Epidermal melanocyte (primary cell): ENCODE measurements around the gene MAN1B1.

Source experiments
- DNase-seq: peaks from one replicate; pipeline ENCODE4 v3.0.0; 2011; ENCODE audit warnings: low spot score; ENCODE audit not compliant: insufficient read length

MAN1B1 gene

DNA sequence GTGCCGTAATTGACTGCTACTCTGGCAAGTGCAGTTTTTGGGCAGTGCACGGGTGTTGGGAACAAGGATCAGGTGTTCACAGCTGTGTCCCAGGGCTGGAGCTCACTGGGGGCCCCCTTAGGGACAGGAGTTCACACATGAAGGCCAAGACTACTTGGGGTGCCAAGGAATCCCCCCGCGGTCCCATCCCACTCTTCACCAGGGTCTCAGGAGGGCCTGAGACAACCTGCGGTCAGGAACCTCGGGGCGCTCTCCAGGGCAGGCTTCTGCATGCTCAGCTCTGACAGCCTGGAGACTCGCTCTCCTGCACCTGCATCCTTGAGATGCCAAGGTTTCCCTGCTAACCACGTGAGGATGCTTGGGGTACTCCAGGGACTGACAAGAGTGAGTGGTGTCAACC, 2.3 kb upstream of the MAN1B1 start:
- no peak for DNase-seq

DNA sequence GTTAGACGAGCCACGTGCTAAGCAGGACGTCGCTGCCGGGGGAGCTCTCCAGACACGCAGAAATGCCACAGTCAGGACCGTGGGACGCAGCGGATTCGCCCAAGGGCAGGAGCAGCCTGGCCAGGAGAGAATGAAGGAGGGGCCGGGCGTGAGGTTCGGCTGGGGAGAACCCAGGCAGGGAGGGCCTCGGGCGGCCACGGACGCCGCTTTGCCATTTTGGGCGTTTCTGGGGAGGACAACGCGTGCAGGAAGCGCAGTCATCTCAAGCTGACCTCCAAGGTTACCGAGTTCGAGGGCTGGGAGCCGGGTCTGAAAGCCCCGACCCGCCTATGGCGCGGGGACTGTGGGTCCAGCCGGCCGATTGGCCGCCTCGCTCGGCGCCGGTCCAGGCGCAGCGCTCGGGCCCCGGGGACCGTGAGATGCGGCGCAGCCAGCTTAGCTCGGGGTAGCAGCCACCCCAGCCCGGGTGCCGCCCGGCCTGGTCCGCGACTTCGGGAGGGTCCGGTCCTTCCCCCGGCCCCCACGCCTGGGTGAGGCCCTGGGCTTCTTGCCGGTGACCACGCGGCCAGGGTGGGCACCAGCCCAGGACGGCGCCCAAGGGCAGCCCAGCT, 760 bp upstream of the MAN1B1 start:
- DNase-seq: no peak

DNA sequence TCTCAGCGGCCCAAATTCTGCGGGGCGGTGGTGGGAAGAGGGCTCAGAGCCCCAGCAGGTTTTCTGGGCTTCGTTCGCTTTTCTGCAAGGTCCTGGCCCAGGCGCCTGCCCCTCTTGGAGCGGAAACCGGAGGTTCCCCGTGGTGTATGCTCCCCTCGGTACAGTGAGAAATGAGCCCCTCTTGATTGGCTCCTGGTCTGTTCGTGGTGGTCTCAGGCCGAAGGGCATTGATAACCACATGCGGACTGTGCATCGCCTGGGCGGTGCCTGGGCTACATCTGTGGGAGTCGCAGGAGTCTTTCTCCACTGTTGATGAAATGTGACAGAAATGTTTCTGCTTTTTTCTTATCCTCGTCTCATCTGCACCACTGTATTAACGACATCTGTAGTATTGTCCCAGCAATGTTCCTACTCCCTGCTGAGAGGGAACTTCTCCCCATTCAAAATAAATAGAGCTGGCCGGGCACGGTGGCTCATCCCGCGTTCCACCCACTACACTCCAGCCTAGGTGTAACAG, 682 bp downstream of the MAN1B1 start:
- no peak for DNase-seq

DNA sequence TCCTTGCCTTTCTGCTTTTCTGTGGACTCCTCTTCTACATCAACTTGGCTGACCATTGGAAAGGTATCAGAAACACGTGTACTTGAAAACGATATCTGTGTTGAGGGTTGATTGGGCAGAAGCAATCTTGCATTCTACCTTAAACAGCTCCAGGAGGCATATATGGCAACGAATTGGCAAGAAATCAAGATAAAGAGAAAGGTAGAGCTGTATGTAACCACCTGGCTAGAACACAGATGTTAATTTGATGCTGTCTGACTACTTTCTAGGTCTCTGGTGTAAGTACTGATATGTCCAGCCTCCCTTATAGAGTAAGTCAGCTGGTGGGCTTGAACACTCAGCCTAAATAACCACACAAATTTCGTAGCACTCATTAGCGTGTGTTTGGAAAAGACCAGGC, 1.3 kb downstream of the MAN1B1 start:
- DNase-seq: no peak

DNA sequence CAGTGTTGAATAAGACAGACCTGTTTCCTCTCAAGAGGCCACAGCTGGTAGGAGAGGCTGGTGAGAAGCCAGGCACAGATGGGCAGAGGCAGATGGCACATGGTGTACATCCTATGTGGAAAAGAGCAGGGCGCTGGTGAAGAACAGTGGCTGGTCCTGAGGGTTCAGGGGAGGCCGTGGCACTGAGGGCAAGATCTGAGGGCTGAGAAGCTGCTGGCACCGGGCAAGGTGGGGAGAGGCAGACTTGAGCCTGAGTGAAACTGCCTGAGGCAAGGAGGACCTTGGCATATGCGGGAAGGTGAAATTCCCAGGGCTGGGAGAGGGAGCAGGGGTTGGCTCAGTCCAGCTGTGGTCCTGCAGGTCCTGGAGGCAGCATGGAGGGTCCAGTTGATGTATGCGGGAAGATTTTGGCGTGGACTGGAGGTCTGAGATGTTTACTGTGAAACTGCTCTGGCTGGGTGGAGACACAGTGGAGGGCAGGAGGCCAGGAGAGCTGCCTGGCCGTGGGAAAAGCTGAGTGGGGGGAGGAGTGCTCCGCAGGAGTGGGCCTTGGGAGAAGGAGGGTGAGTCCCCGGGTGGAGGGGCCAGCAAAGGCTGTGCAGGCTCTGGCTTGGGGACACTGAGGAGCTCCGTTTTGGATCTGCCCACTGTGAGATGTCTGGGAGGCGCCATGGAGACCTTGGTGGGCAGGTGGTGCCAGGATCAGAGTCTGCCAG, 2.6 kb downstream of the MAN1B1 start:
- no peak for DNase-seq

DNA sequence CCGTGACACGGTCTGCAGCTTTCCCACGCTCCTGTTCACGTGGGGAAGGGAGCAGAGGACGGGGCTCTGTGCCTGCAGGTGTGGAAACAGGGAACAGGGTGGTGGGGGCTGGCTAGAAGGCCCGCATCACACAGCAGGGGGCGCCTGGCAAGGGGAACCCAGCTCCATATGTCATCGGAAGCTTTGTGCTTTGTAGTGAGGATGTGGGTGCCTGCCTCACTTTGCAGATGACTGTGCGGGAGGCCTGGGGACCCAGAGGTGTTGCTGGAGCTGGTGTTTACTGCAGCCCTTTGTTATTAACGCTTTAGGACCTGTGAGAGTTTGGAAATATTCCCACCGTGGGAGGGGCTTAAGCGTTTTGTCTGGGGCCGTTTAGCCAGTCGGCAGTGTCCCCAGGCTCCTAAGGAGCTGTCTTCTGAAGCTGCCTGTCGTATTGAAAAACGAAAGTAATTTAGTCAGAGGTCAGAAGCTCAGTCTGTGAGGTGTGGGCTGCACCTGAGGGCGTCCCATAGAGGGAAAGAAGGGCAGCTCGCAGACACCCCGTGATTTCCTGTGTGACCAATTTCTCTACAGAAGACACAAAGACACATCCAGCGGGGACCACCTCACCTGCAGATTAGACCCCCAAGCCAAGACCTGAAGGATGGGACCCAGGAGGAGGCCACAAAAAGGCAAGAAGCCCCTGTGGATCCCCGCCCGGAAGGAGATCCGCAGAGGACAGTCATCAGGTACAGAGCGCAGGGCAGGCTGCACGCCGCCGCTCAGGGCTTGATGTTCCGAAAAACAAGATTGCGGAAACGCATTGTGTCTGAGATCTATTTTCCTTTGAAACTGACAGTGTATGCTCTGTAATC, 9.1 kb downstream of the MAN1B1 start:
- no peak for DNase-seq

DNA sequence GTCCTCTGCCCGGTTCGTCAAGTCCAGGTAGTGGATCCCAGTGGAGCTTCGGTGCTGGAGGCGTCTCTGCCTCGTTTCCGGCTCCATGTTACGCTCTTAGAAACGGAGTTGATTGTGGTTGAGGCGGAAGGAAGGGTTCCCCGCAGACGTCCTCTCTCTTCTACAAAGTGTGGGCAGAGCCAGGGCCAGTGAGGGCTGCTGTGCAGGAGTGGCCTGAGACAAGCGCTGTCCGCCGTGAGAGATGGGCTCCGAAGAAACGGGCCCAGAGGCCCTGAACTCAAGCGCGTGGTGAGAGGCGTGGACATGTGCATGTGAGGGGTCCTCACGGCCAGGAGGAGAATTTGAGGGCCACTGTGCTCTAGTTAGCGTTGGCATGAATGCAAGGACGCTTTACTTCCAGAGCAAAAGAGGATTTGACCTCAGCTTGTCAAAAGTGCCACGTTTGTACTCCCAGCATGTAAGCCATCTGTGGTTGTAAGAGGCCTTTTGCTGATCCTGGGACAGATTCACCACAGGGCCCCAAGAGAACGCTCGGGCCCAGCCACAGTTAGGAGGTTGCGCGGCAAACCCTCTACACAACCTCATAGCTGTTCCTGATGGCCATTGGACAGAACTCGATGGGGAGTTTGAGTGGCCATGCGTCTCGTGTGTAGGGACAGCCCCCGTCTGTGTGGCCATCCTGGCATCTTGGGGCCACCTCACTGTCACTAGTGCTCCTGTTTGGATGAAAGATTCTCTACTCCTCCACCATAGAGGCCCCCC, 10.2 kb downstream of the MAN1B1 start:
- no peak for DNase-seq

DNA sequence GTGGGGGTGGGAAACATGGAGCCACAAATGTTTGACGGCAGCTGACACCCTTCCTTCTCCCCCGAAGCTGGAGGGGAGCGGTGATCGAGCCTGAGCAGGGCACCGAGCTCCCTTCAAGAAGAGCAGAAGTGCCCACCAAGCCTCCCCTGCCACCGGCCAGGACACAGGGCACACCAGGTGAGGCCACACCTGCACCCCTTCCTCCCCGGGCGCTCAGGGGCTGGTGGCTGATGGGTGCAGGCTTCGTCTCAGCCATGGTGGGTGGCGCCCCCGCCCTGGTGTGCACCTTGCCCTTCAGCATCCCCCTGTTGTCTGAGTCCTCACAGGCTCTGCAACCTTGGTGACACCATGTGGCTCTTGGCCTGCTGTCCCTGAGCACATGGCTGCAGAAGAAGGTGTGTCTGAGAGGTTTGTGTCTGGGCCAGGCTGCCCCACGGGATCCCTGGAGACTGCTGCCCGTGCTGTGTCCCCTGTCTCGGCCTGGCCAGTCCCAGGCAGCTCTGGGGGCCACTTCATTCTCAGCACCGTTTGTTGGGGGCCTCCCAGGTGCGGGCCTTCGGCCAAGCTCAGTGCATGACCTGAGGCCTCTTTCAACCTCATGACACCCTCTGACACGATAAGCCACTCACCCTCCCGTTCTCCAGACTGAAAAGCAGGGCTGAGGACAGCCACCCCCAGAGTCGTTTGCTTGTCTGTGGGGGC, 11.1 kb downstream of the MAN1B1 start:
- DNase-seq: no peak

DNA sequence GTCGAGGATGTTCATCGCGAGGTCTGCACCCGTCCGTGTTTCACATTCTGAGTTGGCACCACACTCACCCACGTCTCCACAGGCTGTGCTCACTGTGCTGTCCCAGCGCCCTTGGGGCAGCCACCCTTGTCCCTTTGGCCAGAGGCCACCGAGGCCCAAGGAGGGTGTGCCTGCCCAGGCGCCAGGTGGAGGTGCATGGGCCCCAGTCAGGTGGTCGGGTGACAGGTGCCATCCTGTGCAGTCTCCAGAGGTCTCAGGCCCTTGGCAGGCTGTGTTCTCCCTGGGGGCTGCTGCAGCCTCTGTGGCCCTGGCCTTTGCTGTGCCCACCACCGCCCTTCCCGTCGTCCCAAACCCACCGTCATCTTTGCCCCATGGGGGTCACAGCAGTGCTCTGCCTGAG, 12.4 kb downstream of the MAN1B1 start:
- no peak for DNase-seq

DNA sequence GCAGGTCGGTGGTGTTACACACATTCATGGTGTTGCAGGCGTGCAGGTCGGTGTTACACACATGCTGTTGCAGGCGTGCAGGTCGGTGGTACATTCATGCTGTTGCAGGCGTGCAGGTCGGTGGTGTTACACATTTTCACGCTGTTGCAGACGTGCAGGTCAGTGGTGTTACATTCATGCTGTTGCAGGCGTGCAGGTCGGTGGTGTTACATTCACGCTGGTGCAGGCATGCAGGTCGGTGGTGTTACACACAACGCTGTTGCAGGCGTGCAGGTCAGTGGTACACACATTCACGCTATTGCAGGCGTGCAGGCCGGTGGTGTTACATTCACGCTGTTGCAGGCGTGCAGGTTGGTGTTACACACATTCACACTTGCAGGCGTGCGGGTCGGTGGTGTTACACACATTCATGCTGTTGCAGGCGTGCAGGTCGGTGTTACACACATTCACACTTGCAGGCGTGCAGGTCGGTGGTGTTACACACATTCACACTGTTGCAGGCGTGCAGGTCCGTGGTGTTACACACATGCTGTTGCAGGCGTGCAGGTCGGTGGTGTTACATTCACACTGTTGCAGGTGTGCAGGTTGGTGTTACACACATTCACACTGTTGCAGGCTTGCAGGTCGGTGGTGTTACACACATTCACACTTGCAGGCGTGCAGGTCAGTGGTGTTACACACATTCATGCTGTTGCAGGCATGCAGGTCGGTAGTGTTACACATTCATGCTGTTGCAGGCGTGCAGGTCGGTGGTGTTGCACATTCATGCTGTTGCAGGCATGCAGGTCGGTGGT, 16.6 kb downstream of the MAN1B1 start:
- no peak for DNase-seq

DNA sequence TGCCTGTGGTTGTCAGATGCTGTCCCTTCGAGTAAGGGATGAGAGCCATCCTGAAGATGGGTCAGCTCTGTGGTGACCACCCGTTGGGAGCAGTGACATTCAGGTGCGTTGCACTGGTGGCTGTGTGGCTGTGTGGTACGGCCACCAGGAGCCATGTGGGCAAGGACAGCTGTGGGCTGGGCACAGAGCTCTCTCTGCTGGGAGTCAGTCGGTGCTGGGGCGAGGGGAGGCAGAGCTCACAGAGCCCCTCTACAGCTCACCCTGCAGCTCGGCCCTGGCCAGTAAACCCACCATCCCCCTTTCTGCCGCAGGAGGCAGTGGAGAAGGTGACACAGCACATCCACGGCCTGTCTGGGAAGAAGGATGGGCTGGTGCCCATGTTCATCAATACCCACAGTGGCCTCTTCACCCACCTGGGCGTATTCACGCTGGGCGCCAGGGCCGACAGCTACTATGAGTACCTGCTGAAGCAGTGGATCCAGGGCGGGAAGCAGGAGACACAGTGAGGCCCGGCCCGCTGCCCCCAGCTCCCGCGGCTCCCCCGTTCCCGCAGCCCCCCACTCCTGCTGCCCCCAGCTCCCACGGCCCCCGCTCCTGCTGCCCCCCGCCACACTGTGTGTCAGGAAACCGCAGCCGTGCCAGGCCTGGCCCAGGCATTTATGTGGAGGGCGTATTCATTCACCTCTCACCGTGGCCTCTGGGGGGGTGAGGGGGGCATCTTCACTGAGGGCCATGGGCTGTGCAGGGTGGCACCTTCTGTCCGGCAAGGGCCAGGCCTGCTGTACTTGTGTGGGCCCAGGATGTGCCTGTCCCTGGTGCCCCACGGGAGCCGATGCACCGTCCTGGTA, 19.3 kb downstream of the MAN1B1 start:
- DNase-seq: no peak

DNA sequence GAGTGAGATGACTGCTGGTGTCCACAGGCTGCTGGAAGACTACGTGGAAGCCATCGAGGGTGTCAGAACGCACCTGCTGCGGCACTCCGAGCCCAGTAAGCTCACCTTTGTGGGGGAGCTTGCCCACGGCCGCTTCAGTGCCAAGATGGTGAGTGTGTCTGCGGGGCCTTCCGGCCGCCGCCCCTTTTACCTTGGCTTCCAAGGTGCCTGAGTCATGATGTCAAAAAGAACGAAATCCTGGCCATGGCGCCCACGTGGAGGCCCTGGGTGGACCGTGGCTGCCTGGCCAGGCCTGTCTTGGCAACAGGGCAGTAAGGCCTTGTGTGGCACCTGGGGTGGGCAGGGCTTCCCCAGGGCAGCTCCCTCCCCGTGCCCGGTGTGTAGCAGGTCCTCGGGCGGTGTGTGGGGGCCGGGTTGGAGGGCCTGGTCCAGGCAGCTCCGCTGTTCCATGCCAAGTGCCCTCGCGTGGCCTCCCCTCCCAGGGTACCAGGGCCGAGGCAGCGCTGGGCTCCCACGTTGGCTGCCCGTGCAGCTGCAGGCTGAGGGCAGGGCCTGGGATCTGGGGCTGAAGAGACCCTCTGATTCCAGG, 20.0 kb downstream of the MAN1B1 start:
- DNase-seq: no peak

DNA sequence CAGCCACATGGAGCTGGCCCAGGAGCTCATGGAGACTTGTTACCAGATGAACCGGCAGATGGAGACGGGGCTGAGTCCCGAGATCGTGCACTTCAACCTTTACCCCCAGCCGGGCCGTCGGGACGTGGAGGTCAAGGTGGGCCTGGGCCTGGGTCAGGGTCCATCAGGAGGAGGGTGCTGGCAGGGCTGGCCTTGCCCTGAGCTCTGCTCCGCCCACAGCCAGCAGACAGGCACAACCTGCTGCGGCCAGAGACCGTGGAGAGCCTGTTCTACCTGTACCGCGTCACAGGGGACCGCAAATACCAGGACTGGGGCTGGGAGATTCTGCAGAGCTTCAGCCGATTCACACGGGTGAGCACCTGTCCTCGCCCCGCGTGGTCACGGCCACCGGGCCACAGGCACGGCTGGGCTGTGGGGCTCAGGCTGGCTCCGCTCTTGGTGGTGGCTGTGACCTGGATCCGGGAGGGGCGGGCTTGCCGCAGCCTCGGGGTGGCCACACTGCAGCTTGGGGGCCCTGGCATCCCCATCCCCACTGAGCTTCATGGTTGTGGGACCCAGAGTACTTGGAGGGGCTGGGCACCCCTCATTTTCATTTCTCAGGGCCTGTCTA, 20.6 kb downstream of the MAN1B1 start:
- no peak for DNase-seq

DNA sequence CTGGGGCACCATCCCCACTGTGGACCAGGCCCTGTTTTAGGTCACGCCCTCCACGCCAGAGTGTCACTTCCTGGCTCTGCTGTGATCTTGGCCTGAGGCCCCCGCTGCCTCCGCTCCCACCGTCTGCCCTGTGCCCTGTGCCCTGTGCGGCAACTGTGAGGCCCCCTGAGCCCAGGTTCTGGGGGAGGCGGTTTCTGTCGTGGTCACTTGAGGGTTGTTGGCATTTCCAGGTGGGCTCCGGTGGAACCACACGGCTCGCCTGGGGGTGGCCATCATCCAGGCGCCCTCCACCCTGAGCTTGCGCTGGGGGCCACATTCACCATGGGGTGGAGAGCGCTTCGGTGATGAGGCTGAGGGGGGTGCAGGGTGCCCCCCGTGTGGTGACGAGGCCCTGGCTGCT, 21.2 kb downstream of the MAN1B1 start:
- DNase-seq: no peak

DNA sequence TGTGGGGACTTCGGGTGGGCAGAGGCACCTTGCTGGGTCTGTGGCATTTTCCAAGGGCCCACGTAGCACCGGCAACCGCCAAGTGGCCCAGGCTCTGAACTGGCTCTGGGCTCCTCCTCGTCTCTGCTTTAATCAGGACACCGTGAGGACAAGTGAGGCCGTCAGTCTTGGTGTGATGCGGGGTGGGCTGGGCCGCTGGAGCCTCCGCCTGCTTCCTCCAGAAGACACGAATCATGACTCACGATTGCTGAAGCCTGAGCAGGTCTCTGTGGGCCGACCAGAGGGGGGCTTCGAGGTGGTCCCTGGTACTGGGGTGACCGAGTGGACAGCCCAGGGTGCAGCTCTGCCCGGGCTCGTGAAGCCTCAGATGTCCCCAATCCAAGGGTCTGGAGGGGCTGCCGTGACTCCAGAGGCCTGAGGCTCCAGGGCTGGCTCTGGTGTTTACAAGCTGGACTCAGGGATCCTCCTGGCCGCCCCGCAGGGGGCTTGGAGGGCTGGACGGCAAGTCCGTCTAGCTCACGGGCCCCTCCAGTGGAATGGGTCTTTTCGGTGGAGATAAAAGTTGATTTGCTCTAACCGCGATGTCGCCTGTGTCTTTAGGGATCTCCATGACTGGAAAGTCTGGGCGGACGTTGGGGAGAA, 21.9 kb downstream of the MAN1B1 start:
- DNase-seq: no peak

DNA sequence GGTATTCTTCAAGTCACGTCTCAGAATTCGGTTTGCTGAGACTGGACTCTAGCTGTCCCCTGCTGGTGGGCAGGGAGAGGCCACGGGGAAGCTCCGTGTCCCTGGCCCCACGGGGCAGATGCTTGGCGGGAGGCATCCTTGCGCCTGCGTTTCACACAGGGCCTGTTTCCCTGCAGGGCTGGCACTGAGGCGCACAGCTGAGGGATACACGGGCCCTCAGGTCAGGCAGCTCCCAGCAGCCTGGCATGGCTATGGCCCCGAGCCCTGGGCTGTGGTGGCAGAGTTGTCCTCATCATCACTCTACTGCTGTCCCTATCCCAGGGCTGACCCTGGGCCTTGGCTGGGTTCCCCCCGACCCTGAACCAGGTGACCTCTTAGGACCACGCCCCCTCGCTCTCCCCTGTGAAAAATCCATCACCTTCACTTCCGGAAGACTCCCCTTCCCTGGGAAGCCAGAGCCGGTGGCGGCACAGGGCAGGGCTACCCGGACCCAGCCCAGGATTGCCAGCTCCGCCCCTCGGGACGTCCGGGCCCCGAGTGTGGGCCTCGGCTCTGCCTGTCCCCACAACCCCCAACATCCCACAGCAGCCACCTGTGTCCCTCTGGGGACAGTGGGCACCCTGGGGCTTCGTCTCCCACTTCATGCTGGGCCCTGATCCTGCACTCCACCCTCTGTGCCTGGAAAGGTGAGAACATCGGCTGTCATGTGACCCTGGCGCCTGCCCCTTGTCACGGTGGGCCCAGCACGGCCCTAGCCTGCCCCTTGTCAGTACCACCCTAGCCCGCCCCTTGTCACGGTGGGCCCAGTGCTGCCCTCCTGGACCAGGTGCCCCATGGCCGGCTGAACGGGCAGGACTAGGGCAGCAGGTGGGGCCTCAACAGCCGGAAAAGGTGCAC, 22.7 kb downstream of the MAN1B1 start:
- no peak for DNase-seq
